TTC549 (cell line): ENCODE measurements around the gene KCNQ4.

Experiments used
- FAIRE-seq: peaks from 2 replicates; lab custom pipeline; 2012; peaks lifted over from hg19 to GRCh38; lab: Jason Lieb, UNC

Gene KCNQ4

GRCh38 chr1:40795811-40796586 lies 12.4 kb downstream of the KCNQ4 start:
- no peak for FAIRE-seq

GRCh38 chr1:40796939-40797667 lies 13.5 kb downstream of the KCNQ4 start:
- FAIRE-seq, result no peak

GRCh38 chr1:40797668-40798010 lies 14.1 kb downstream of the KCNQ4 start:
- no peak for FAIRE-seq

- FAIRE-seq, result no peak
Measured at GRCh38 chr1:40798366-40799281, 15.0 kb downstream of the KCNQ4 start.

GRCh38 chr1:40799351-40799867 lies 15.8 kb downstream of the KCNQ4 start:
- no peak for FAIRE-seq

GRCh38 chr1:40801742-40802077 lies 18.1 kb downstream of the KCNQ4 start:
- no peak for FAIRE-seq

DNA sequence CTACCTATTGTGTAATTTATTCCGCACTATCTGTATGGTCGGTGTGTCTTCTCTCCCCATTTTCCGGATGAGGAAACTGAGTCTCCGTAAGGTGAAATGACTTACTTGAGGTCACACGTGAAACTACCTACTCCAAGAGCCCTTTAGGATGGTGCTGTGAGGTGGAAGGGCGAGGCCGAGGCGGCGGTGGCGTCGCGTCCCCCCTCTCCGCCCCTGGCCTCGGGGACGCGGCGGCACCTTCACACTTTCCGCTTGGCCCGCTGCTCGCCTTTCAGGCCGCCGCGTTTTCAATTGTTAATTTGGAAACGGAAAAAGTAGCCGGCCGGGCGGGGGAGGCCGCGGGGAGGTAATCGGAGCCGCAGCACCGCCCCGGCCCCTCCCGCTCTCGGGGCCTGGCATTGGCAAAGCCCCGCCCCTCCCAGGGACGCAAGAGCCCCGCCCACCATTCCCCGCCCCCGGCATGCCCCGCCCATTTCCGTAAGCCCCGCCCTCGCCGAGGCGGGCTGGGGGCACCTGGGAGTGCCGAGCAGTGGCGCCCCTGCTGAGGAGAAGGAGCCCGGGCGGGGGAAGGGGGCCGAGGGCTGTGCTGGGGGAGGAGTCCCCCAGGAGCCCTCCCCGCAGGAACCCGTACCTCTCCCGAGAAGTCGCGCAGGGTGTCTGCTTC lies 18.6 kb downstream of the KCNQ4 start:
- FAIRE-seq, result no peak

DNA sequence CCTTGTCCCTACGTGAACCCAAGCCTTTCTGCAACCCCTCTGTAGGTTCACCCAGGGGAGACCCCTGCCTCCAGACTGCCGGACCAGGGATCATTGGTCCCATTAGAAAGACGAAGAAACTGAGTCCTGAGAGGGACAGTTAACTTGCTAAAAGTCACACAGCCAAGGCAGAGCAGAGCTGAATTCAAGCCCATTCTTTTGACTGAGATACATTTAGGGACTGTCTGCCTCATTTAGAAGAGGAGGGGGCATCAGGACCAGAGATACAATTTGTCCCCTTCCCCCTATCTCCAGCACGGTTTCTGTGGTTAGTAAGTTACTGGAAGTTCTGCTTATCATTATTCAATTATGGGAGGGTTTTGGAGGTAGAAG lies 19.1 kb downstream of the KCNQ4 start:
- no peak for FAIRE-seq

- no peak for FAIRE-seq
Measured at GRCh38 chr1:40803447-40803846, 19.9 kb downstream of the KCNQ4 start.

- FAIRE-seq, result no peak
Measured at GRCh38 chr1:40803902-40804301, 20.3 kb downstream of the KCNQ4 start.

- no peak for FAIRE-seq
Measured at GRCh38 chr1:40806240-40806639, 22.7 kb downstream of the KCNQ4 start.

GRCh38 chr1:40806731-40807695 lies 23.4 kb downstream of the KCNQ4 start:
- FAIRE-seq, result no peak

GRCh38 chr1:40808002-40808401 lies 24.4 kb downstream of the KCNQ4 start:
- FAIRE-seq, result no peak

- no peak for FAIRE-seq
Measured at GRCh38 chr1:40808444-40808843, 24.9 kb downstream of the KCNQ4 start.

DNA sequence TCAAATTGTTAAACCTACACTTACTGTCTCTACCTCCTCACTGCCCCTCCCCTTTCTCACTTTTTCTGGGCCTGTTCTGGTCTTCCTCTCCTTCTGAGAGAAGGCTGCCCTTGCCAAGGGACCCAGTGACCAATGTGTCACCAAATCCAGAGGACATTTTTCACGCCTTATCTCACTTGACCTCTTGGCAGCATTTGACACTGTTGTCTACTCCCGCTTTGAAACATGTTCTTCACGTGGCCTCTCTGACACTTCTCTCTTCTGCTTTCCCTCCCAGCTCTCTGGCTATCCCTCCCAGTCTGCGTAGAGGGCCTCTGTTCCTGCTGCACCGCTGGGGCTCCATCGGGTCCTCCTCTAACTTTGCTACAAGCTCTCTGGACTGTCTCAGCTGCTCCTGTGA lies 25.3 kb downstream of the KCNQ4 start:
- FAIRE-seq, result no peak

DNA sequence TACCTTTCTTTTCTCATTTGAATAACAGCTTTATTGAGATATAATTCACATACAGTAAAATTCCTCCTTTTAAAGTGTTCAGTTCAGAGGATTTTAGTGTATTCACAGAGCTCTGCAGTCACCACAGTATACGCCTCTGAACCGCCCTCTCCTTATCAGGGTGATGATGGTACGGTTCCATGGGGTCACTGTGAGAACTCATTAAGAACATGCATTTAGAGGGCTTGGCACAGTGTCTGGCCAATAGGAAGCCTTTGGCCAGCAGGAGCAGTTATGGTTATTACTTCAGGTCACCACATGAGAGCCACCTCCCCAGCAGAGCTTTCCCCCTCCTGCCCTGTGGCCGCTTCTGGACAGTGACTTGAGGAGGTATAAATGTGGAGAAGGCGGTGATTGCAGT lies 27.3 kb downstream of the KCNQ4 start:
- no peak for FAIRE-seq

DNA sequence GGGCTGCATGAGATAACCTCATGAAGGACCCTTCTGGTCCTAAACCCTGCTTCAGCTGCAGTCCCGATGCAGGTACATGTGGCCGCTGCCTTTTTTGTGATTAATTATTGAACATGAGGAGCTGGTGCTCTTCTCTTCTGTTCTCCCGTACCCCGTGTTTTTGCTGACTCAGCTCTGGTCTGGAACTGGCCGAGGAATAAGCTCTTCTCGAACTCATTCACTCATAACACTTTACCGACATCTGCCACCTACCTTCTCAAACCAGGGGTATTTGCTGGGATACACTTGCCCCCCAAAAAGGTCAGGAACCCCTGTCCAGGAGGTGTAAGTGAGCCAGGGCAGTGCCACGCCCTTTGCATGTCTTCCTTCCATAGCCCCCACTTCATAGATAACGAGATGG lies 31.8 kb downstream of the KCNQ4 start:
- no peak for FAIRE-seq

GRCh38 chr1:40817791-40818263 lies 34.2 kb downstream of the KCNQ4 start:
- FAIRE-seq, result no peak

- no peak for FAIRE-seq
Measured at GRCh38 chr1:40818264-40818961, 34.8 kb downstream of the KCNQ4 start.

GRCh38 chr1:40819101-40819500 lies 35.5 kb downstream of the KCNQ4 start:
- no peak for FAIRE-seq
